Adrenal gland (tissue), 12 donors: ENCODE data around the gene CAPSL. TPM values are rescaled to one million over a fixed set of nuclear protein-coding genes. Genes with fewer than 3 reads are reported as not detected.
A peak's percentile ranks its signal among the peaks of the same experiment; 100 is the strongest.

ENCODE experiments used
- DNase-seq, 7 donors: peaks; one replicate each; pipeline ENCODE4 v3.0.0-alpha.2; 2019 to 2020
- H3K27ac ChIP-seq, 5 donors: fragments of 200-600 bp; sonication (generic) in 4 of 5; 1 replicate in 3 of 5; 2 replicates in 2 of 5; pipeline versions ENCODE4 v1.5.1 to v1.8.0; 2016 to 2020; ENCODE audit warnings: mild to moderate bottlenecking in 1 of 5
- H3K27me3 ChIP-seq: fragments of 200-600 bp; 2 replicates; pipeline ENCODE4 v1.8.0; 2021
- H3K36me3 ChIP-seq, 2 donors: fragments of 200-600 bp; replicated peaks in 1 of 2; 1 replicate in 1 of 2; 2 replicates in 1 of 2; pipeline versions ENCODE4 v1.5.1 to v1.8.0; 2018 to 2022
- H3K4me1 ChIP-seq, 2 donors: fragments of 200-600 bp; replicated peaks in 1 of 2; 1 replicate in 1 of 2; 2 replicates in 1 of 2; pipeline versions ENCODE4 v1.5.1 to v1.8.0; 2018 to 2021
- H3K4me3 ChIP-seq, 4 donors: fragments of 200-600 bp; sonication (generic) in 3 of 4; one replicate each; pipeline ENCODE4 v1.5.1; 2016 to 2018
- H3K9me3 ChIP-seq, 3 donors: fragments of 200-600 bp; sonication (generic) in 1 of 3; replicated peaks in 1 of 3; 1 replicate in 2 of 3; 2 replicates in 1 of 3; pipeline versions ENCODE4 v1.5.1 to v1.8.0; 2016 to 2021
- CTCF ChIP-seq, 6 experiments: fragments of 450-650 bp in 4 of 6; fragments of 200-600 bp in 2 of 6; sonication (generic) in 1 of 6; IDR thresholded peaks; 1 replicate in 5 of 6; 2 replicates in 1 of 6; pipeline versions ENCODE4 v1.5.1 to v1.8.0; 2016 to 2021; ENCODE audit warnings: antibody characterized with exemption in 6 of 6, mild to moderate bottlenecking in 2 of 6, moderate library complexity in 1 of 6
- POLR2A ChIP-seq, 2 donors: fragments of 450-650 bp; IDR thresholded peaks; one replicate each; pipeline ENCODE4 v1.6.1; 2017; ENCODE audit warnings: antibody characterized with exemption in 2 of 2, mild to moderate bottlenecking in 2 of 2, moderate library complexity in 1 of 2
- WGBS, 4 donors: extraction: QIAGEN DNeasy Blood & Tissue Kit in 2 of 4; methylation state at CpG; one replicate each; pipeline versions ENCODE4 v1.1.5 to v1.1.7; 2013 to 2017; 5-methylcytosine and 5-hydroxymethylcytosine counted together
- intact Hi-C, 2 donors: fragments of 100-400 bp; cut with DNase I; formaldehyde crosslinking; loops; one replicate each; pipeline versions ENCODE4 v1.14.1 to v1.15.0; 2022 to 2023
- polyA plus RNA-seq, 3 donors: library from polyadenylated mRNA; stranded (reverse); fragments of 200-250 nt in 2 of 3; fragments of 350-450 nt in 1 of 3; fragmentation: Illumina TruSeq in 1 of 3; extraction: RNeasy Lipid Tissue Mini Kit (QIAGEN cat#74804) in 1 of 3; gene quantifications; one replicate each; pipeline ENCODE4 v1.2.3, GENCODE V29; 2013 to 2014
- total RNA-seq, 9 donors: library from RNA; depleted of rRNA in 4 of 9; stranded (reverse); fragments of >200 nt in 4 of 9; fragments of 120-200 nt in 1 of 9; fragmentation: NEBNext Ultra II Directional in 1 of 9; extraction: Animal tissue kit (Norgen Biotek cat#: 25700) in 1 of 9; gene quantifications; one replicate each; pipeline versions ENCODE4 v1.1.0 to v1.2.4, GENCODE V29; 2013 to 2023
- donor health status: healthy with polysubstance abuse.
- donor health status: Bipolar disorder and iron deficiency.
- donor health status: DM: yes; HTN: yes; CAD: no.
- donor health status: DM: no; HTN: no; CAD: no.
- donor health status: DM: no; HTN: no; CAD: no.
- donor health status: DM: yes; HTN: yes; CAD: no.

CAPSL gene
- total and polyA plus RNA-seq, 12 donors = 0.27 TPM; not detected in 11

GRCh38 chr5:35926389-35927051, 11.9 kb downstream of the CAPSL start:
- no peak overlapping the region for H3K27ac ChIP-seq
- peaks cover 0 to 6% of the 10 kb centered on the region in 2 donors for H3K4me1 ChIP-seq
- DNase-seq = peak; percentile 26 to 73 (median 55)
- H3K36me3 ChIP-seq = no peaks in the 10 kb centered on the region
- 27 to 40% (median 30%) methylated on average over 13 of the region's 13 CpGs for WGBS, 4 donors
- H3K27me3 ChIP-seq = no peaks in the 10 kb centered on the region
- intact Hi-C loops = loop anchor here (5.0 to 10.0 kb wide), 3 partner anchors 149 to 842 kb away; no protein-coding TSS in a partner anchor
- H3K4me3 ChIP-seq = no peak overlapping the region
- peak; percentile 75 to 96 (median 86) for TF ChIP-seq CTCF (IDR thresholded peaks at IDR 0.05)
- no peak for TF ChIP-seq POLR2A (IDR thresholded peaks at IDR 0.05)
- no peaks in the 10 kb centered on the region for H3K9me3 ChIP-seq

GRCh38 chr5:35924950-35925722, 13.3 kb downstream of the CAPSL start:
- DNase-seq = peak; percentile 66 to 88 (median 77)
- no peak overlapping the region for H3K27ac ChIP-seq
- H3K36me3 ChIP-seq = no peaks in the 10 kb centered on the region
- no peaks in the 10 kb centered on the region for H3K27me3 ChIP-seq
- H3K4me3 ChIP-seq = peak overlapping the region in 1 of 4 donors; percentile 19
- intact Hi-C loops = loop anchor here (2.0 to 10.0 kb wide), 4 partner anchors 148 to 840 kb away; partner anchors contain the start of gene SPEF2 (in 1 of the 2)
- peaks cover 0 to 6% of the 10 kb centered on the region in 2 donors for H3K4me1 ChIP-seq
- no peaks in the 10 kb centered on the region for H3K9me3 ChIP-seq
- WGBS, 4 donors = 11 to 16% (median 12%) methylated on average over 16 to 21 of the region's 21 CpGs
- TF ChIP-seq CTCF (IDR thresholded peaks at IDR 0.05) = peak; percentile 51 to 80 (median 70)
- TF ChIP-seq POLR2A (IDR thresholded peaks at IDR 0.05) = no peak

GRCh38 chr5:35924122-35924949, 14.1 kb downstream of the CAPSL start:
- H3K9me3 ChIP-seq = no peaks in the 10 kb centered on the region
- DNase-seq = no peak
- H3K27ac ChIP-seq = no peak overlapping the region
- no peak for TF ChIP-seq POLR2A (IDR thresholded peaks at IDR 0.05)
- TF ChIP-seq CTCF (IDR thresholded peaks at IDR 0.05) = no peak
- no peaks in the 10 kb centered on the region for H3K27me3 ChIP-seq
- intact Hi-C loops = loop anchor here (2.0 to 10.0 kb wide), 2 partner anchors 308 to 840 kb away; partner anchors contain the start of gene SPEF2 (in 1 of the 2)
- 48 to 71% (median 54%) methylated on average over 9 to 10 of the region's 10 CpGs for WGBS, 4 donors
- peaks cover 0 to 6% of the 10 kb centered on the region in 2 donors for H3K4me1 ChIP-seq
- H3K4me3 ChIP-seq = peak overlapping the region in 1 of 4 donors; percentile 19
- H3K36me3 ChIP-seq = no peaks in the 10 kb centered on the region
